WTC11 (cell line): ENCODE measurements around the gene DNM3.

Experiments
- ATF3 ChIP-seq: sonication (generic); formaldehyde crosslinking; conservative IDR thresholded peaks from 2 replicates; pipeline ENCODE4 v1.8.1; 2022; ENCODE audit warnings: mild to moderate bottlenecking, missing genetic modification reagents
- CBFB ChIP-seq: sonication (generic); formaldehyde crosslinking; IDR thresholded peaks from 2 replicates; pipeline ENCODE4 v1.8.1; 2022; ENCODE audit warnings: mild to moderate bottlenecking, low read depth, missing genetic modification reagents
- CREB1 ChIP-seq: sonication (generic); formaldehyde crosslinking; IDR thresholded peaks from 2 replicates; pipeline ENCODE4 v1.8.0; 2023; ENCODE audit warnings: mild to moderate bottlenecking, missing genetic modification reagents
- CTCF ChIP-seq: fragments of 200-600 bp; IDR thresholded peaks from 2 replicates; pipeline ENCODE4 v1.8.0; 2022; ENCODE audit warnings: antibody characterized with exemption
- ESRRA ChIP-seq: sonication (generic); formaldehyde crosslinking; IDR thresholded peaks from 2 replicates; pipeline ENCODE4 v1.8.1; 2022; ENCODE audit warnings: mild to moderate bottlenecking, missing genetic modification reagents, borderline replicate concordance
- FOXP1 ChIP-seq: sonication (generic); formaldehyde crosslinking; IDR thresholded peaks from 2 replicates; pipeline ENCODE4 v1.8.0; 2022; ENCODE audit warnings: missing genetic modification reagents, mild to moderate bottlenecking, moderate library complexity, borderline replicate concordance
- MAX ChIP-seq: sonication (generic); formaldehyde crosslinking; IDR thresholded peaks from 2 replicates; pipeline ENCODE4 v1.8.0; 2022; ENCODE audit warnings: mild to moderate bottlenecking, missing genetic modification reagents
- MLX ChIP-seq: sonication (generic); formaldehyde crosslinking; IDR thresholded peaks from 2 replicates; pipeline ENCODE4 v1.8.1; 2023; ENCODE audit warnings: mild to moderate bottlenecking, missing genetic modification reagents, moderate library complexity
- NR2C2 ChIP-seq: sonication (generic); formaldehyde crosslinking; IDR thresholded peaks from 2 replicates; pipeline ENCODE4 v1.8.0; 2022; ENCODE audit warnings: mild to moderate bottlenecking, missing genetic modification reagents
- PREB ChIP-seq: sonication (generic); formaldehyde crosslinking; IDR thresholded peaks from 2 replicates; pipeline ENCODE4 v1.8.1; 2022; ENCODE audit warnings: mild to moderate bottlenecking, missing genetic modification reagents, moderate library complexity, borderline replicate concordance
- ZNF121 ChIP-seq: sonication (generic); formaldehyde crosslinking; IDR thresholded peaks from 2 replicates; pipeline ENCODE4 v1.8.0; 2023; ENCODE audit warnings: missing genetic modification reagents
- ZNF281 ChIP-seq: sonication (generic); formaldehyde crosslinking; IDR thresholded peaks from 2 replicates; pipeline ENCODE4 v1.8.0; 2023; ENCODE audit warnings: mild to moderate bottlenecking, missing genetic modification reagents

- no peak for TF ChIP-seq PREB
- no peak for TF ChIP-seq FOXP1 (CRISPR knock-in tag)
- TF ChIP-seq NR2C2 (CRISPR knock-in tag), result no peak
- no peak for TF ChIP-seq CTCF
- TF ChIP-seq CREB1 (CRISPR knock-in tag), result no peak
- TF ChIP-seq MLX (CRISPR knock-in tag), result no peak
- no peak for TF ChIP-seq ATF3 (CRISPR knock-in tag)
- TF ChIP-seq MAX (CRISPR knock-in tag), result no peak
- no peak for TF ChIP-seq ESRRA (CRISPR knock-in tag)
- no peak for TF ChIP-seq CBFB (CRISPR knock-in tag)
- TF ChIP-seq ZNF121 (CRISPR knock-in tag), result no peak
- TF ChIP-seq ZNF281 (CRISPR knock-in tag), result no peak
These were observed 378.7 kb downstream of the DNM3 start for GRCh38 chr1:172219966-172220365.
